Activated naive CD4-positive, alpha-beta T cell treated with anti-CD3 and anti-CD28 coated beads, Interleukin-2, amount 10 ng/mL, durations not matched to agents 7 days and 5 days (primary cell): ENCODE data around the gene IFT74.

ENCODE experiments used
- CTCF ChIA-PET: fragments of 350-600 bp; sonication (Branson Sonifier 250); formaldehyde crosslinking; loops from one replicate; lab custom pipeline; 2021; ENCODE audit warnings: antibody characterized with exemption; lab: Charles Lee
- DNase-seq: peaks from one replicate; pipeline ENCODE4 v3.0.0-alpha.2; 2020
- H3K27ac Mint-ChIP-seq: one replicate; pipeline ENCODE4 v1.8.0; 2021; ENCODE audit warnings: mild to moderate bottlenecking, moderate library complexity, mixed read lengths
- H3K27me3 Mint-ChIP-seq: one replicate; pipeline ENCODE4 v1.8.0; 2021; ENCODE audit warnings: mild to moderate bottlenecking, mixed read lengths
- H3K36me3 Mint-ChIP-seq: one replicate; pipeline ENCODE4 v1.8.0; 2021; ENCODE audit warnings: mixed read lengths
- H3K4me1 Mint-ChIP-seq: one replicate; pipeline ENCODE4 v1.8.0; 2021; ENCODE audit warnings: mixed read lengths
- H3K4me3 Mint-ChIP-seq: one replicate; pipeline ENCODE4 v1.8.0; 2021; ENCODE audit warnings: mild to moderate bottlenecking, moderate library complexity, mixed read lengths
- H3K9me3 Mint-ChIP-seq: one replicate; pipeline ENCODE4 v1.8.0; 2021; ENCODE audit warnings: mixed read lengths

Gene IFT74

GRCh38 chr9:26955921-26956859, at the start of gene IFT74:
TSS of gene IFT74 (plus strand) at chr9:26956412. CDS start at chr9:26961968, 5,556 bp downstream.
- Mint-ChIP-seq H3K36me3 (peaks cover 2% of the 10 kb centered on the region), H3K4me3 (peak within 1 kb of the TSS; percentile 83), H3K27me3 (no peaks in the 10 kb centered on the region), H3K27ac (peak within 1 kb of the TSS; percentile 85), H3K4me1 (peaks cover 30% of the 10 kb centered on the region), H3K9me3 (no peaks in the 10 kb centered on the region)
- CTCF ChIA-PET = interaction anchor here (3.2 kb wide), 1 partner anchor 64 kb away, joined by 9 read pairs; the partner anchor contains the start of gene CAAP1
- peak; percentile 97 for DNase-seq

- DNase-seq = no peak
- Mint-ChIP-seq H3K4me1 (no peaks in the 10 kb centered on the region), H3K36me3 (peaks cover 37% of the 10 kb centered on the region), H3K4me3 (no peak overlapping the region), H3K27me3 (no peaks in the 10 kb centered on the region), H3K27ac (no peak overlapping the region), H3K9me3 (no peaks in the 10 kb centered on the region)
- CTCF ChIA-PET = interaction anchor here (1.0 kb wide), 1 partner anchor 21 kb away, joined by 3 read pairs; no protein-coding TSS in a partner anchor
Observed at GRCh38 chr9:26913138-26913668, 43.0 kb upstream of the IFT74 start.

- Mint-ChIP-seq H3K27me3 (no peaks in the 10 kb centered on the region), H3K9me3 (no peaks in the 10 kb centered on the region), H3K27ac (no peak overlapping the region), H3K4me3 (no peak overlapping the region), H3K4me1 (no peaks in the 10 kb centered on the region), H3K36me3 (peaks cover 53% of the 10 kb centered on the region)
- CTCF ChIA-PET = no interaction called here
- no peak for DNase-seq
Observed at GRCh38 chr9:26919698-26920097, 36.5 kb upstream of the IFT74 start.

- no peaks in the 10 kb centered on the region for H3K4me1 Mint-ChIP-seq
- no peaks in the 10 kb centered on the region for H3K9me3 Mint-ChIP-seq
- peaks cover 44% of the 10 kb centered on the region for H3K36me3 Mint-ChIP-seq
- H3K27me3 Mint-ChIP-seq = no peaks in the 10 kb centered on the region
- DNase-seq = no peak
- CTCF ChIA-PET = no interaction called here
- no peak overlapping the region for H3K27ac Mint-ChIP-seq
- H3K4me3 Mint-ChIP-seq = no peak overlapping the region
Observed at GRCh38 chr9:26925609-26926008, 30.6 kb upstream of the IFT74 start.

GRCh38 chr9:26928902-26929495, 27.2 kb upstream of the IFT74 start:
- Mint-ChIP-seq H3K36me3 (peaks cover 30% of the 10 kb centered on the region), H3K4me3 (no peak overlapping the region), H3K27ac (no peak overlapping the region), H3K4me1 (no peaks in the 10 kb centered on the region), H3K9me3 (no peaks in the 10 kb centered on the region), H3K27me3 (no peaks in the 10 kb centered on the region)
- no peak for DNase-seq
- CTCF ChIA-PET = interaction anchor here (1.2 to 1.7 kb wide), 2 partner anchors 14 to 45 kb away, joined by 3 to 4 read pairs; no protein-coding TSS in a partner anchor

GRCh38 chr9:26935847-26936246, 20.4 kb upstream of the IFT74 start:
- DNase-seq = no peak
- CTCF ChIA-PET = no interaction called here
- peaks cover 28% of the 10 kb centered on the region for H3K36me3 Mint-ChIP-seq
- H3K4me1 Mint-ChIP-seq = peaks cover 25% of the 10 kb centered on the region
- H3K27me3 Mint-ChIP-seq = no peaks in the 10 kb centered on the region
- no peak overlapping the region for H3K27ac Mint-ChIP-seq
- peaks cover 7% of the 10 kb centered on the region for H3K9me3 Mint-ChIP-seq
- no peak overlapping the region for H3K4me3 Mint-ChIP-seq

GRCh38 chr9:26937816-26938371, 18.3 kb upstream of the IFT74 start:
- no peak for DNase-seq
- no peak overlapping the region for H3K4me3 Mint-ChIP-seq
- H3K9me3 Mint-ChIP-seq = peaks cover 7% of the 10 kb centered on the region
- no peaks in the 10 kb centered on the region for H3K27me3 Mint-ChIP-seq
- H3K4me1 Mint-ChIP-seq = peaks cover 40% of the 10 kb centered on the region
- peaks cover 32% of the 10 kb centered on the region for H3K36me3 Mint-ChIP-seq
- H3K27ac Mint-ChIP-seq = no peak overlapping the region
- CTCF ChIA-PET = no interaction called here

- peaks cover 56% of the 10 kb centered on the region for H3K4me1 Mint-ChIP-seq
- no peak overlapping the region for H3K4me3 Mint-ChIP-seq
- CTCF ChIA-PET = no interaction called here
- H3K27ac Mint-ChIP-seq = peak overlapping the region; percentile 64
- peaks cover 43% of the 10 kb centered on the region for H3K36me3 Mint-ChIP-seq
- H3K27me3 Mint-ChIP-seq = no peaks in the 10 kb centered on the region
- DNase-seq = no peak
- H3K9me3 Mint-ChIP-seq = peaks cover 7% of the 10 kb centered on the region
Observed at GRCh38 chr9:26939955-26940711, 16.1 kb upstream of the IFT74 start.

GRCh38 chr9:26940779-26941178, 15.4 kb upstream of the IFT74 start:
- CTCF ChIA-PET = no interaction called here
- H3K4me3 Mint-ChIP-seq = no peak overlapping the region
- peaks cover 47% of the 10 kb centered on the region for H3K36me3 Mint-ChIP-seq
- H3K27me3 Mint-ChIP-seq = no peaks in the 10 kb centered on the region
- H3K27ac Mint-ChIP-seq = peak overlapping the region; percentile 64
- no peak for DNase-seq
- peaks cover 63% of the 10 kb centered on the region for H3K4me1 Mint-ChIP-seq
- peaks cover 7% of the 10 kb centered on the region for H3K9me3 Mint-ChIP-seq

- CTCF ChIA-PET = interaction anchor here (0.5 kb wide), 1 partner anchor 55 kb away, joined by 3 read pairs; no protein-coding TSS in a partner anchor
- peaks cover 57% of the 10 kb centered on the region for H3K4me1 Mint-ChIP-seq
- H3K27me3 Mint-ChIP-seq = peaks cover 3% of the 10 kb centered on the region
- H3K36me3 Mint-ChIP-seq = peaks cover 27% of the 10 kb centered on the region
- DNase-seq = no peak
- no peaks in the 10 kb centered on the region for H3K9me3 Mint-ChIP-seq
- H3K4me3 Mint-ChIP-seq = peak overlapping the region; percentile 86
- peak overlapping the region; percentile 95 for H3K27ac Mint-ChIP-seq
Observed at GRCh38 chr9:26945591-26945990, 10.6 kb upstream of the IFT74 start.

GRCh38 chr9:26946753-26947727, 9.2 kb upstream of the IFT74 start, which contains the start of gene PLAA:
TSS of gene PLAA (minus strand) at chr9:26947242. CDS start at chr9:26947045, 197 bp downstream.
- Mint-ChIP-seq H3K4me1 (peaks cover 43% of the 10 kb centered on the region), H3K4me3 (peak within 1 kb of the TSS; percentile 86)

GRCh38 chr9:26947736-26948135, 8.5 kb upstream of the IFT74 start:
- CTCF ChIA-PET = no interaction called here
- Mint-ChIP-seq H3K4me1 (peaks cover 40% of the 10 kb centered on the region), H3K27ac (peak overlapping the region; percentile 95), H3K36me3 (peaks cover 16% of the 10 kb centered on the region), H3K9me3 (no peaks in the 10 kb centered on the region), H3K27me3 (peaks cover 3% of the 10 kb centered on the region), H3K4me3 (peak overlapping the region; percentile 86)
- no peak for DNase-seq

More at GRCh38 chr9:26946753-26947727, 9.2 kb upstream of the IFT74 start, which contains the start of gene PLAA:
- peak; percentile 90 for DNase-seq
- peak within 1 kb of the TSS; percentile 95 for H3K27ac Mint-ChIP-seq
- peaks cover 3% of the 10 kb centered on the region for H3K27me3 Mint-ChIP-seq
- CTCF ChIA-PET = no interaction called here
- peaks cover 19% of the 10 kb centered on the region for H3K36me3 Mint-ChIP-seq
- H3K9me3 Mint-ChIP-seq = no peaks in the 10 kb centered on the region
